CD4-positive, alpha-beta T cell treated with Interleukin-6 for 4 hours (primary cell): ENCODE data around the gene PDCD1.
A peak's percentile ranks its signal among the peaks of the same experiment; 100 is the strongest.
"Not testable (repeated sequence)": the region's sequence is repeated elsewhere in the genome, so short reads cannot be mapped to it uniquely, and the experiment has no call there.

Source experiments
- DNase-seq: peaks from one replicate; pipeline ENCODE4 v3.0.0-alpha.2; 2020; ENCODE audit warnings: mixed read lengths

PDCD1 gene

DNA sequence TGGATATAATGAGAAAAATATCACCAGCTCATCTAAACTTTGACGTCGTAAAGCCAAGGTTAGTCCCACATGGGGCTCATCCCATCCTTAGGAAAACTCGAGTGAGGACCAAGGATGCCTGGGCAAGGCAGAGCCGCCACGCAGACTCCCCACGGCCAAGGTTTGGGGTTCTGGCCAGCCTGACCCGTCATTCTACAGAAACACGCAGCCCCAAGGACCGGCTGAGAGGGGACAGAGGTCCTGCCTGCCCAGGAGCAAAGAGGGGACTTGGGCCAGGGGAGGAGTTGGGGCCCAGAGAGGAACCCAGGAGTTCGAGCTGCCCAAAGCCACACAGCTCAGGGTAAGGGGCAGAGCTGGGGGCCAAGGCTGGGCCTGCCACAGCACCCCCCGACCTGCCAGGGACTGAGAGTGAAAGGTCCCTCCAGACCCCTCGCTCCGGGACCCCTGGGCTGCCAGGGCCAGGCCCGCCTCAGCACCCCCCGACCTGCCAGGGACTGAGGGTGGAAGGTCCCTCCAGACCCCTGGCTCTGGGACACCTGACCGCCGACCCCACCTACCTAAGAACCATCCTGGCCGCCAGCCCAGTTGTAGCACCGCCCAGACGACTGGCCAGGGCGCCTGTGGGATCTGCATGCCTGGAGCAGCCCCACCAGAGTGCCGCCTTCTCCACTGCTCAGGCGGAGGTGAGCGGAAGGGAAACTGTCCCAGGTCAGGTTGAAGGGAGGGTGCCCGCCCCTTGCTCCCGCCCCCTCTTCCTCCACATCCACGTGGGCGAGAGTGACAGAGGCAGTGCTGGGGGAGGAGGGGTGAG is at the start of gene PDCD1:
Gene PDCD1, minus strand, starts transcription at position 689 of the 811 bp plus-strand sequence. Its CDS starts 56 bp downstream, at position 633.
- DNase-seq: peak; percentile 77

GRCh38 chr2:241907831-241908230 is 49.1 kb upstream of the PDCD1 start:
- not testable (repeated sequence) for DNase-seq

- DNase-seq: no peak
Observed at GRCh38 chr2:241906826-241907570, 48.3 kb upstream of the PDCD1 start.

DNA sequence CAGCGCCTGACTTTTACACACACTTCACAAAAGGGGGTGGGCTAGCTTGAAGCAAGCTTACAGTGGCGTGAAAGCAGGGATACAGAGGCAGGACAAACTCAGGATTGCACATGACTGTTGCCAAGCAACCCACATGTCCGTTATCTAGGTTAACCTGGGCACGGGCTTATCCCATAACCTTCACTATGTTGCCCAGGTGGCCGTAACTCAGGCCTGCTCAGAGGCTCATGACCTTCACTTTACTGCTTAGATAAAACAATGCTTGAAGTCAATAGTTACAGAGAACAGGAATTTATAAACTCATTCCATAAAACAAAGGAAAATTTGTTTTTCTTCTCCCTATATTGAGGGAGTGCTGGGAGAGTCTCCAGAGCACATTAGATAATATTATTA is 47.7 kb upstream of the PDCD1 start:
- not testable (repeated sequence) for DNase-seq

GRCh38 chr2:241905716-241906377 is 47.2 kb upstream of the PDCD1 start:
- no peak for DNase-seq

DNA sequence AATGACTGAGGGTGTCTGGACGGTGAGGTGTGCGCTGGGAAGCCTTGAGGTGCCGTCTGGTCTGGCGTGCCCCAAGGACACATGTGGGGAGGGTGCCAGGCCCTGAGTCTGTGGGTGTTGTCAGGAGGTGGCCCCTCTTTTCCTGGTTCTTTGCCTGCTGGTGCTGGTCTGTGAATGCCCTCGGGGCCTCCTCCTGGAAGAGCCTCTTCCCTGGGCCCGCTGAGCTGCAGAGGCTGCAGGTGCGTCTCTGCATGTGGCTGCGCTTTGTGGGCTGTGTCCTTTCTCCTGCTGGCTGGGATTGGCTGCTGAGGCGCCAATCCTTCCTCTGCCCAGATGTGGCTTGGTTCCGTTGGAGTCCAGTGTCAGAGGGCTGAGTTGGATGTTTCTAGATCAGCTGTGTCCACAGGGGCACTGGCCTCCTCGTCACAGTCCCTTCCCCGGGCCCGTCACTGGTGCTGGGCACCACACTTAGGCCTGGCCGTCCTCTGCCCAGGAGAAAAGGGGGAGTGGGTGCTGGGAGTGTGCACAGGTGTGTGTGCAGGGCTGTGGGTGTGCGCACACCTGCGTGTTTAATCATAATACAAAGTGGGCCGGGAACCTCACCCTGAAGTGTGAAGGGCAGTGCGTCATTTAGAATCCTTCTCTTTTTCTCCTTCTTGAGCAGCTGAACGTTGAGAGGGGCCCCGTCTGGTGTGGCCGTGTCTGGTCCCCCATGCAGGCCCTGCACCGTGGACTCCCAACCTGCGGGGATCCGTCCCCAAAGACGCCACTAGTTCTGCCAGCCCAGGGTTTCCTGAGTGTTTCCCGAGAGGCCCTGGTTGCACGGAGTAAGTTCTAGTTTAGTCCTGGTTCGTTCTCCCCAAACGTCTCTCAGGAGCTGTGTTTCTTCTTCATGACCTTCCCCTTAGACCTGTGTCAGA is 46.4 kb upstream of the PDCD1 start:
- no peak for DNase-seq

DNA sequence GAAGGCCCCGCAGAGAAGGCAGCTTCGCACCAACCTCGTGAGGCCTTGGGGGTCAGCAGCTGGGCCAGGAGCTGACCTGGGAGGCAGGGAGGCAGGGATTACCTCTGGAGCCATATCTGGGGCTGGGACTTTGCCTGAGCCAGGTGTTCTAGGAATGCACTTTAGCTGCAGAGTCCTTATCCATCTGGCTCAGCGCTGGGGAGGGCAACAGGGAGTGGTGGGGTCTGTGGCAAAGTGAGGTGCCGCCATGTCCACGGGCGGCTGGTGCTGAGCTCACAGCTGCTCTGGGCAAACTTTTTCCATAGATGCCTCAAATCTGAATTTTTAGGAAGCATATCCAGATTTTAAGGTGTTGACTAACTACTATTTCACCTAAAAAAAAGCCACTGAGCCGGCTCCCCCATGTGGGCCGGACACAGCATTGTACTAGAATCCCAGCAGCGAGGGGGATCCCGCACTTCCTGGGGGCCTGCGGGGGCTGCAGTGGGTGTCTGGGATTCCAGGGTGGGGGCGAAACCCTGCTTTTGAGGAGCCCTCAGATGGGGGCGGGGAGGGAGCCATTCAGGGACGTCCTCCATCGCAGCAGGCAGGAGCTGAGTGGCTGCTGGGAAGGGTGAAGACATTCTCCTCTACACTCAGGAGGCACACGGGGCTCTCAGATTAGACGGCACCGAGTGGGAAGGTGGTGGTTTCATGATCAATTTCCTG is 45.5 kb upstream of the PDCD1 start:
- no peak for DNase-seq

- DNase-seq: no peak
Observed at GRCh38 chr2:241903121-241904010, 44.7 kb upstream of the PDCD1 start.

- DNase-seq: no peak
Observed at GRCh38 chr2:241902357-241902991, 43.8 kb upstream of the PDCD1 start.

GRCh38 chr2:241901500-241902351 is 43.0 kb upstream of the PDCD1 start:
- DNase-seq: no peak

GRCh38 chr2:241901018-241901380 is 42.3 kb upstream of the PDCD1 start:
- no peak for DNase-seq

- DNase-seq: no peak
Observed at GRCh38 chr2:241900251-241901017, 41.7 kb upstream of the PDCD1 start.

DNA sequence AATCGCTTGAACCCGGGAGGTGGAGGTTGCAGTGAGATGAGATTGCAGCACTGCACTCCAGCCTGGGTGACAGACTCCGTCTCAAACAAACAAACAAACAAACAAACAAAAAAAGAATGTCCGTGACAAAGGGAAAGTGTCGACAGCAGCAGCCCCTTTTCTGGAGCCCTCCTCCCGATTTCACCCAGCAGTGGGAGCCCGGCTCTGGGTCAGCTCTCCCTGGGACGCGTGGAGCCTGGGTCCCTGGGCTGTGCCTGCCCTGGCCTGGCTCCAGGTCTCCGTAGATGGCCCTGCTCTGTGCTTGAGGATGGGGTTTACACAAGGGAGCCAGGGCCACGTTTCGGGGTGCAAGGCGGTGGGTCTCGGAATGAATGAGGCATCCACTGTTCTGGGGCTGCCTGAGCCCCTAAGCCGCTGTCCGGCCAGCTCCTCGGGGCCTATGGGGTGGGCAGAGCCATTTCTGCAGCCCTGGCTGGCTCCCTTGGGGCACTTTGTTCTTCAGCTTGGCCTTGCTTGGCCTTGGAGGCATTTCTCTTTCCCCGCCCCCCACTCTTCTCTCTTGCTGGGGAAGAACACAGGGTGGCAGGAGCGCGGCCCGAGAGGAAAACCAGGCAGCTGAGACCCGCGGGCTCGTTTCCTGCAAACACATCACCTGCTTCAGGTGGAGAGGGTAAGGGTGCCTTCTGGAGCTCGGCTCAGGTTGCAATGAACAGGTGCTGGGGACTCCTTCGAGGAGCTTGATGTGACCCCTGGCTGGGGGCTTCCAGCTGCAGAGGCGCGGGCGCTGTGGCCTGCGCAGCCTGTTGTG is 40.0 kb upstream of the PDCD1 start:
- no peak for DNase-seq

DNA sequence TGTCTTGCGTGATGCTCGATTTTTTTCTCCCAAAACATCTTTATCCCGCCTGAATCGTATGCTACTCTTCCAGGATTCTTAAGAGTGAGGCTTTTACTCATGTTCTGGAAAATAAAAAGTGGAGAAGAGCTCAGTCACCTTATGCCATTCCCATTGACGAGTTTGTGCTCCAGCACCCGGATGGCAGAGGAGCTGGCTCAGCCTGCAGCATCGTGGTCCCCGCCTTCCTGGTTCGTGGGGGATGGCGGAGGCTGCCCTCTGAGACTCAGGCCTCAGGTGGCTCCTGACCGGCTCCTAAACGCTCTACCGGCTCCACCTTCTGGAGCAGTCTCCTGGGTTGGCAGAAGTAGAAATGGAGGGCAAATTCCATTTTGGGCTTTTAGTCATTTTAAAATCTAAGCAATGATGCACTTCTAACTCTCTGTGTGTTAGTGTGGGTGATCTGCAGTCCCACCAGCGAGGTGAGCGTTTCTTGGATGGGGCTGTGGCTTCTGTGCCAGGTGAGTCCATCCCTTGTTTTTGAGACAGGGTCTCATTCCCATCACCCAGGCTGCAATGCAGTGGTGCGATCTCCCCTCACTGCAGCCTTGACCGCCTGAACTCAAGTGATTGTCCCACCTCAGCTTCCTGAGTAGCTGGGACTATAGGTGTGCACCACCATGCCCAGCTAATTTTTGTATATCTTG is 38.7 kb upstream of the PDCD1 start:
- DNase-seq: no peak

GRCh38 chr2:241896746-241897201 is 38.1 kb upstream of the PDCD1 start:
- DNase-seq: no peak

- DNase-seq: no peak
Observed at GRCh38 chr2:241895712-241896641, 37.3 kb upstream of the PDCD1 start.
